GM19099 (cell line): Measurements from ENCODE around the gene MITF.

Source experiments
- POLR2A ChIP-seq: IDR thresholded peaks from 3 replicates; pipeline ENCODE4 v1.6.1; 2011; ENCODE audit warnings: low read depth; ENCODE audit not compliant: insufficient read length; ENCODE audit errors: extremely low read depth

The MITF gene

DNA sequence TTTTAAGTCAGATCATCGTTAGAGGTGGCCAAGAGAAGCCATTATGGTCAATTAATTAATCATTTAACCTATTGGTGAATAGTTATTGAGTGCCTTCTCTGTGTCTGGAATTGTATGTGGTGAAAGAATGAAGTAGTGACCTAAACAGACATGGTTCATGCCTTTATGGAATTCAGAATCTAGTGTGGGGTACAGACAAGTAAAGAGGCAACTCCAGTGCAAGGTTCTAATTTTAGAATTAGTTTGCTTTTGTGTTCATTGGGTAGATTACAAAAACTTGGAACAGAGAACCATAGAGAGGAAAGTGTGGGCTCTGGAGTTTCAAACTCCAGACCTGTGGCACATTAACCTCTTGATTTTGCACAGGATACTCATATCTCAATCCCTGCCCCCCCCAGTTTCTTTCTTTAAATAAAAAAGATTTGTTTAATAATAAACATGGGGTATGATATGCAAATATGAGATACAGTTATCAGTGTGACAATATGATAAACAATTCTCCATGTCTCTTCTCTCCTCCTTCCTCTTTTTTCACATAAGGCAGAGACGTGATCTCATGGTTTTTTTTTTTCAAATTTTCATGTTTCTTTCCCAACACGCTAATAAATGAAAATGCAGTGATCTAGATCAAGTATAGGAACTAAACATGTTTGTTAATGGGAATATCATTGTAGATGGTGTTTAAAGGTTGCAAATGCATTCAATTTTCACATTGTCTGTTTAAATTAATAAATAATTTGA is 117.9 kb downstream of the MITF start:
- no peak for TF ChIP-seq POLR2A

GRCh38 chr3:69861556-69861955 is 122.3 kb downstream of the MITF start:
- TF ChIP-seq POLR2A: no peak

- TF ChIP-seq POLR2A: no peak
Measured at GRCh38 chr3:69864141-69864540, 124.9 kb downstream of the MITF start.

- no peak for TF ChIP-seq POLR2A
Measured at GRCh38 chr3:69864766-69865165, 125.5 kb downstream of the MITF start.

GRCh38 chr3:69865925-69866679 is 126.8 kb downstream of the MITF start:
- TF ChIP-seq POLR2A: no peak

GRCh38 chr3:69866988-69867720 is 127.9 kb downstream of the MITF start:
- TF ChIP-seq POLR2A: no peak

- TF ChIP-seq POLR2A: no peak
Measured at GRCh38 chr3:69867941-69868505, 128.8 kb downstream of the MITF start.

- no peak for TF ChIP-seq POLR2A
Measured at GRCh38 chr3:69868841-69869420, 129.7 kb downstream of the MITF start.

DNA sequence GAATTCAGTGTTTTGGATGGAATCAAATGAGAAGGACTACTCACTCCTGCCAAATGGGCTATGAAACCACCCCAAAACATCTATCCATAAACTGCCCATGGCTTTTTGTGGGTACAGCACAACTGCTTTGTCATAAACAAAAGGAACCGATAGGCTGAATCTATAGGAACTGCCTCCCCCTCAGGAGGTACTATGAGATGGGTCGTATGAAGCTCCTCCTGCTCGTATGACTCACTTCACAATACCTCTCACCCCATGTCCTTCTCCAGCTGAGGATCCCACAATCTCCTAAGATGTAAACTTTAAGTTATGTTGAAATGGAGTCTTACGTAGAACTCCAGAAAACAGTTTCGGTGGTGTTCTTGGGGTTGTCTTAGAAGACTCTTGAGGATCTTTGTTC is 130.4 kb downstream of the MITF start:
- no peak for TF ChIP-seq POLR2A

DNA sequence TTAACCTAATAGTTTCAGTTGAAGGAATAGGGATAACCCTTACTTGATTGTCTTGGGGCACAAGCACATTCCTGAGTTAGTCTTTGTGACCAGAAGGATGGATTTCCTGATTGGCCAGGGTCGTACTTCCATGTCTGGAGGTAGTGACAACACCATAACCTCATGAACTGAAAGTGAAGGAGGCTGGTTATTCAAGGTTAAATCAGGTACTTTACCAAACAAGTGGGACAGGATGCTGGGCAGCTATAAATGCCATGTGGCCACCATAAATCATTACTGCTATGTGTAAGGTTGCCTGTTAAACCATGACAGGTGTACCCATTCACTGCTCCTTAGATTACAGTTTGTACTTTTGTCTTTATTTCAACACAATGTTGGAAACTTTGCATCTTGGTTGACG is 132.0 kb downstream of the MITF start:
- TF ChIP-seq POLR2A: no peak

GRCh38 chr3:69871868-69872267 is 132.6 kb downstream of the MITF start:
- TF ChIP-seq POLR2A: no peak

DNA sequence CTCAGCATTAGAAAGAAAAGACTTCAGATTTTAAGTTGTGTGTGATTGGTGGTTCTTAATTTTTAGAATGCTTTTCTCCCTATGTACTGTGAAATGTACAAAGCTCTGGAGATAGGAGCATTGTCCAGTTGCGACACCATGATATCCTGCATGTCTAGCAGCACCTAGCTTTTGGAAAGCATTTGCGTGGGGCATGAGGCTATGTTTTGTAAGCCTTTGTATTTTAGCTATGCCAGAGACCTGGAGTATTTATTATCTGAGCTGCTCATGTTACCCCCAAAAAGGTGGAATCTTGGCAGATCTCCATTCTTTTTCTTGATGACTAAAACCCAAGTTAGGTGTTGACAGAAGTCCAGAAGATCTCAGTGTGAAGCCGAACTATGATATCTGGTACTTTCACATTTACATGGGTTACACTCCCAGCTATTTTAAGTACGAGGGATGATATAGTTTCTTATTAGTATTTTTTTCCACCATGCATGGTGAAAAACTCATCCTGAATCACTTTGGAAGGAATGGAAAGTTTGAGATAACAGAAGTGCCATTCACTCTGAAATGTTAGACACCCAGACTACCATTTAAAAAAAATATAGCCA is 133.6 kb downstream of the MITF start:
- TF ChIP-seq POLR2A: no peak

GRCh38 chr3:69876073-69876472 is 136.8 kb downstream of the MITF start:
- TF ChIP-seq POLR2A: no peak

GRCh38 chr3:69878254-69878653 is 139.0 kb downstream of the MITF start:
- TF ChIP-seq POLR2A: no peak

DNA sequence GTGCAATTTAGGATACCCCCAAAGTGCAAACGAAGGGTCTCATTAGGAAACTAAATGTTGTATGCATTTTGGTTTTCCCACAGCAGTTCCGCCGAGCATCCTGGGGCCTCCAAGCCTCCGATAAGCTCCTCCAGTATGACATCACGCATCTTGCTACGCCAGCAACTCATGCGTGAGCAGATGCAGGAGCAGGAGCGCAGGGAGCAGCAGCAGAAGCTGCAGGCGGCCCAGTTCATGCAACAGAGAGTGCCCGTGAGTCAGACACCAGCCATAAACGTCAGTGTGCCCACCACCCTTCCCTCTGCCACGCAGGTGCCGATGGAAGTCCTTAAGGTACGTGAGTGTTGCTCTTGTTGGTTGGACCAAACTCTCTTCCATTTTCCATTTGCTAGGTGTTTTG is 139.8 kb downstream of the MITF start:
- TF ChIP-seq POLR2A: no peak
